ENCODE measurements around the gene EEF1A2.

The EEF1A2 gene

DNA sequence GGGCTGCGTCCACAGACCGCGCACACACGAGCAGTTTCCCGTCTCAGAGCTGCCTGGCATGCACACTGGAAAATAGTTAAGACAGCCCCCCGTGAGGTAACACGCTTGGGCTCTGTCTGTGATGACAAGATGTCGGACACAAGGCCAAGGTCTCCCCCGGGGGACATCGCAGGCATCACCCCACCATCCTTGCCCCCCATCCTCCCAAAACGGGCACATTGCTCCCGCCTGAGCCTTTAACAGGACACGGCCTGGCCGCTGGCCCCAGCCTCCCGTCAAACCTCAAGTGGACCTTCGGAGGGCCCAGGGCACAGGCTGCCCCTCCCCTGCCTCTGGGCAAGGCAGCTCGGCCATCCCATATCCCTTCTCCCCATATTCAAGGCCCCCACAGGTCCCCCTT, 32.0 kb downstream of the EEF1A2 start:
- no peak for DNase-seq

DNA sequence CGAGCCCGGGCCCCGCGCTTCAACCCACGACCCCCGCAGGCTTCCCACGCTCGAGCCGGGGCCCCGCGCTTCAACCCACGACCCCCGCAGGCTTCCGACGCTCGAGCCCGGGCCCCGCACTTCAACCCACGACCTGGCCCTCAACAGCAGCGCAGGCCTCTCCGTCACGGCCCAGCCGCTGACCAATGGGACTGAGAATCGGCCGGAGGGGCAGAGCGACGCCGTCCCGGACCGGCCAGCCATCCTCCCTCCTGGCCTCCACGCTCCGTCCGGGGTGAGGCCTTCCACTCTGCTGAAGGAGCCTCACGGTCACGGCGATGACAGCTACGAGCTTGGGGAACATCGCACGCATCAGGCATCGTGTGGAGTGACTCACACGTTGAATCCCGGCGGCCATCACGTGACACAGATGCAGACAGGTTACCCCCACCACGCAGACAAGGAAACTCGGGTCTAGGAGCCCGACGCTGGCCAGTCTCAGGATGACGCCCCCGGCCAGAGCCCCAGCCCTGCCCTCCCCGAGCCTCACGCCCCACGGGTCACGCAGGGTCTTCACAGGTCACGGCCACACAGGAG, 32.5 kb downstream of the EEF1A2 start:
- no peak for DNase-seq

DNA sequence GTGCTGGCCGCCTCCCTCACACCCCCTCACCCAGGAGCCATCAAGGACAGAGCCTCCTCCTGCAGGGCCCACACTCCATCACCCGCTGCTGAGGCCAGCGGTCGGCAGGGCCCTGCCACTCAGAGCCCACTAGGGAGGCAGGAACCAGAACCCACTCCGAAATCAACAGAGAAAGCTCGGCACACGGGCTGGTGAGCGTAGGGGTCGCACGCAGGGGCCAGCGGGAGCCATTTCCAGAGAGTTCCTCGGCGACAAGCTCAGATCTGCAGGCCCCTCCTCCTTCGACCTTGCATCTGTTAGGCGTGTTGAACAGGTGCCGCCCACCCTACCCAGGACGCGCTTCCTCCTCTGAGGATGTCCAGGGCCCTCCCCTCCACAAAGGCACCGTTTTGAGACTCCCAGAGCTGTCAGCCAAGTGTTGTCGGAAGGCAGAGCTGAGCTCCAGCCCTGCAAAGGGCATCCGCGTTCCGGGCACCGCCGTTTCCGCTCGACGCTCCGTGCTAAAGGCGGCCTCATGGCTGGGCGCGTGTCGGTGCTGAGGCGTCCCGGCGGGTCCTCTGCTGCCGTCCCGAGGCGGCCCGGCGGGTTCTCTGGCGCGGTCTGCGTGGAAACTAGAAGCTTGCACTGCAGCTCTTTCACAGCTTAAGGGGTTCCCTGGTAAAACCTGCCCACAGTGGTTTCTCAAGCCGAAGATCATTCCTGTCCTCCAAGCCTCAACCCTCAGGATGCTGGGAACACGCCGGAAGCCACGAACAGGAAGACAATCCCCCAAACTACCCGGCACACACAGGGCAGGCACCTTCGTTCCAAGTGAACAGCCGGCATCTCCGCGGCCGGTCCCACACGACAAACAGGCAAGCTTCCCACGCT, 33.3 kb downstream of the EEF1A2 start:
- no peak for DNase-seq

DNA sequence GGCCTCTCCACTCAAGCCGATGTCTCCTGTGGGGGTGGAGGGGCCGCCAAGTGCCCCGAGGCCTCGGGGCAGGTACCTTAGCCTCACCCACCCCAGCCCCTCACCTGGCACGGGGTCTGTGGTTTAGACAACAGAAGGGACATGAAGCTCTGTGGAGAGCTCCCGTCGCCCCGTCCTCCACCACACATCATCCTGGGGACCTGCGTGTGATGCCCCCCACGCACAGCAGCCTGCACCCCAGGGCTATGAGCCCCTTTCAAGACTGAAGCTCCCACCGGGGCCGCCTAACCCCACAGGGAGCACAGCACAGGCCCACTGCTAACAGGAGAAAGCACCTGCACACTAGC, 34.6 kb downstream of the EEF1A2 start:
- DNase-seq: no peak

DNA sequence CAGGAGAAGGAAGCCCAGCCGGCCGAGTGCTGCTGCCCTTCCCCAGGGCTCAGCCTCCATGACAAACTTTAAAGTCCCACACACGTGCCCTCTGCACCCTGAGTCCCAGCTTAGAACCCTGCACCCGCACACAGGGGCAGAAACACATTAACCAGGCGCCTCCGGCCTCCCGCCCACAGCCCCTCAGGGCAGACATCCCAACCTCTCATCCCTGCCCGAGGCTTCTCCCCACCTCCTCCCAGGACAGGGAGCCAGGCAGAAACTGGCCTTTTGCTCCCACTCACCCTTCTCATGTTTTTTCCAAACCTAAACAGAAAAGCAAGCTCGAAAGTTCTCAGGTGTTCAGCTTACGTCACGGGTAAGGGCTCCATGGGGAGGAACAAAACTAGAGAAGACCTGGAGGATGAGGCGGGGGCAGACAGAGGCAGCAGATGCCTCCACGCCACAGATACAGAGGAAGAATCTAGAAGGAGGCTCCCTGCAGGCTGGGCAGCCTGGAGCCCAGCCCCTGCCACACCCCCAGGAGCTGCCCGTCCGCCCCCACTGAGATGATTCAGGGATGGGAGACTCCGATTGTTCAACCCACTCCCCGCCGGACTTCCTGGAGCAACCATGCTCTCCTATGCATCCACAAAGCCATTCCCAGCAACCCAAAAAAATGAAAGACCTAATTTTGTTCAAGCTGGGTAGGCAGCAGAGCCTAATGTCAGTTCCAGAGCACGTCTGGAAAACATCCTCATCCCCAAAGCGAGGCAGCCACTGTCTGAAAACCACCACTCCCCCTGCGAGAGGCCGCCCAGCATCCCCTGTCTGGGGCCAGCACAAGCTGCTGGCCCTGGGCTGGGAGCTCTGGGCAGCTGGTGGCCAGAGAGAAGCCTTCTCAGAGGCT, 35.2 kb downstream of the EEF1A2 start:
- no peak for DNase-seq

DNA sequence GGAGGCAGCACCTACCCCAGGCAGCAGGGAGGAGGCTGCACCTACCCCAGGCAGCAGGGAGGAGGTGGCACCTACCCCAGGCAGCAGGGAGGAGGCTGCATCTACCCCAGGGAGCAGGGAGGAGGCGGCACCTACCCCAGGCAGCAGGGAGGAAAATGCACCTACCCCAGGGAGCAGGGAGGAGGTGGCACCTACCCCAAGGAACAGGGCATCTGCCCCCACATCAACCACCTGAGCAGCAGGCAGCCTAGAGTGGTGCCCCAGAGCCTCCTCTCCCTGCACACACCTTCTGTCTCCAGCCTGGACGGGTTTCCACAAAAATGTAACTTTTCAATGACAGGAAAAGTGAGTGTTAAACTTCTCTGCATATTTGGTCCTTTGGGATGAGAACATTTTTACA, 36.6 kb downstream of the EEF1A2 start:
- no peak for DNase-seq

DNA sequence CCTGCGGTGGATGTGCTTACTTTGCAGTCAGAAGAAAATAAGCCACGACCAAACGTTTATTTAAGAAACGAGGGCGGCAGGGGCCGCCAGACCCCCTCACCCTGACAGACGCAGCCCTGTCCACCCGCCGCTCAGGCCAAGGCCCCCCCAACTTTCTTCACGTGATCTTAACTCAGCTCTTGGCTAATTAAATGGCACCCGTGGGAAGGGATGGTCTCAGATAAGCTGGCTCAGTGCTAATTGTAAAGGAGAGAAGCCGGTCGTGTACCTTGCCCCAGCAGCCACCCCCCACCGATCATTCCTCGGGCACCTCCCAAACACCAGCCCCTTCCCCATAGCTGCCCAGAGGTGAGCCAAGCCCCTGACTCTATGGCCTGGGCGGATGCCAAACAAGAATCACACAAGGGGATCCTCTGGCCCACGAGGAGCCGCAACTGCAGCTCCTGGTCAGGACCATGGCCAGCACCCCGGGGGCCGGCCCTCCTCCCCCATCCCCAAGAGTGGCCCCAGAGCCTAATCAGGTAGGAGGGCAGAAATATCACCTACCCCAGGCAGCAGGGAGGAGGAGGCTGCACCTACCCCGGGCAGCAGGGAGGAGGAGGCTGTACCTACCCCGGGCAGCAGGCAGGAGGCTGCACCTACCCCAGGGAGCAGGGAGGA, 37.6 kb downstream of the EEF1A2 start:
- no peak for DNase-seq

DNA sequence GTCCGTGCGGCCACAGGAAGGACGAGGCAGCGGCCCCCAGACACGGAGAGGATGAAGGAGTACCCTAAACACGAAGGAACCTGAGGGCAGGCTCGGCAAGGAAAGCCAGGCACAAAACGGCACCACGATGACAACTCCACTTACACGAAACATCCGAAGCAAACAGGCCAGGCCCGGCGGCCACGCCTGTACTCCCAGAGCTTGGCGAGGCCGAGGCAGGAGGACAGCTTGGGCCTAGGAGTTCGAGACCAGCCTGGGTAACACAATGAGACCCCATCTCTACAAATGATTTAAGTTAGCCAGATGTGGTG, 39.9 kb downstream of the EEF1A2 start:
- no peak for DNase-seq

DNA sequence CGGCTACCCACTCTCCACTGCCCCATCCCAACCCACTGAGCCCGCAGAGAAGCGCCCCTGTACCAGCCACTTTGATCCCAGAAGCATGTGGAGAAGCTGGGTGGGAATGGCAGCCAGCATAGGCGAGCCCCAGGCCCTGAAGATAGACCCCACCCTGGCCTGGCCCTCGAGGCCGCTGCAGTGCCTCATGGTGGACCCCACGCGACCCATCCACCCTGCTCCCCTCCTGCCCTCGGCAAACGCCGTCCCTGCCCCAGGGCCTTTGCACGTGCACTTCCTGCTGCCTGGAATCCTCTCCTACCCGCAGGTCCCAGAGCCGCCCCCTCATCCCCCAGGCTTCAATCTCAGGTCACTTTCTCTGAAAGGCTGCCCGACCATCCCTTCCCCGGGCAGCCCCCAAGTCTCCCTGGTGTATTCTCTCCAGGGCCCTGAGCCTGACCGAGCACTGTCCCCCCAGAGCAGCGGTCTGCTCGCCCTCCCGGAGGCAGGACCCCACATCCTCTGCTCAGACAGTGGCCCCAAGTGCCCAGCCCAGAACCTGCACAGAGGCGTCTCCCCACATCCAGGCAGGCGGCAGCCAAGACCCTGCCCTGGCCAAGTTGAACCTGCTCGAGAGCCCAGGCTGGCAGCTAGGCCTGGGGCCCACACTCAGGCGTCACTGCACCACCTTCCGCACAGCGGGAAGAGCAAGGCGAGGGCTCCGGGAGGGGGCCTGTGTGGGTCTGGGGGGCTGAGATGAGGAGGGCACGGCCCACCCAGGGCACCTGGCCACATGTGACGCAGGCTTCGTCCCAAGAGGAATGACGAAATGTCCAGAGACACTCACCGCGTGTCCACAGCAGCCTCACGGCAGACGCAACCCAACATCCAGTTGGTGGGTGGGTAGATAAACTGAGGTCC, 40.5 kb downstream of the EEF1A2 start:
- DNase-seq: no peak

DNA sequence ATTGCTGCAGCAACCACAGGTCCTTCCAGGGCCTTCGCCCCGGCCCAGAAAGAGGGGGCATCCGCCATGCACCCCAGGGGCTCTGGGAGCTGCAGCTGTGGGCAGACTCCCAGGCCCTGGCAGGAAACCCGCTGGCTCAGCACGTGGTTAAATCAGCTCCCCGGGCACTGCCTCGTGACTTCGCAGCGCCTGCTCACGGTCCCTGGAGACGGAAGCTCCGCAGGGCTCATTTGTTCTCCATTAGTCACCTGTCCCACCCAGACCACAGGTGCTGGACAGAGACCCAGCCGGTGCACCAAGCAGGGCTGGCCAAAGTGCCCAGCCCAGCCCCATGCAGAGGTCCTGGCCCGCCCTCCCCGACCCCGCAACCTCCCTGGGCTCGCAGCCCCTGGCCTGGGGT, 41.1 kb downstream of the EEF1A2 start:
- no peak for DNase-seq

DNA sequence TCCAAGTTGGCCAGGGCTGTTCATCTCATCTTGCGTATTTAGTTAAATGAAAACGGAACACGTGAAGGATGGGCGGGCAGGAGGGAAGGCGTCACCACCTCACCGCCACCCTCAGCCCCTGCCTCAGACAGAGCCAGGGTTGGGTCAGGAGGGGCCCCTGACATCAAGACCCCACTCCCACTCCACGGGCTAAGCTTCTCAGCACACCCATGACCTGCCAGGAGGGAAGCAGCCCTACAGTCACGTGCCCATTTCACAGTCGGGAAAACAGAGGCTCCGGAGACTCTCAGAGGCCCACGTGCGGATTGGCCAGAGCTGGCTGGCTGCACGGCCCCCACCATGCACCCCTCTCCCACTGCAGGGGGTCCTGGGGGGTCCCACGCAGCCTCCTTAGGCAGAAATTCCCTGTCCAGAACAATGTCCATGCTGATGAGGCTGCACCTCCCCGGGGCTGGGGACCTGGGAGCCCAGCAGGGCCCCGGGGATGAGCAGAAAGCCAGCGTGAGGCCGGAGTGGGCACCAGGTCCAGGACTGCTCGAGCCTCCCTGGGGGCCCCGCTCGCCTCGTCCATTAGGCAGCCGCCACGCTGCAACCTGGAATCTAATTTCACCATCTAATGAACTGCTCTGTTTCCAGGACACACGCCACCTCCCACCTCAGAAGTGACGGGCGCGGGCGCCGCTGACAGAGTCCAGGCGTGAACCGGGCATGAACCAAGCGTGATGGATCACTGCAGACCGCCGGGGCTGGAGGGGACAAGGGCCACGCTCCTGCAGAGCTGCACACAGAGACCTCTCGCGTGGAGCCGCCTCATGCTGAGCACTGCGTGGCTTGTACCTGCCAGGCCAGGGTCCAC, 42.2 kb downstream of the EEF1A2 start:
- no peak for DNase-seq

DNA sequence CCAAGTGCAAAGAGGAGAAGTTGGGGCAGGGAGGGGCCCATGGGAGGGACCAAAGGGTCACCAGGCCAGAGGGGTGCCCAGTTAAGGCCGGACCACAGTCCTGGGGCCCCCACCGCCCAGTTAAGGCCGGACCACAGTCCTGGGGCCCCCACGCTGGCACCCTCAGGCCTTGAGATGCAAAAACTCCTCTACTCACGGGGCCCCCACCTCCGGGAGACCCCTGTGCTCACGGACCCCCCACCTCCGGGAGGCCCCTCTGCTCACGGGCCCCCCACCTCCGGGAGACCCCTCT, 43.4 kb downstream of the EEF1A2 start:
- DNase-seq: no peak

DNA sequence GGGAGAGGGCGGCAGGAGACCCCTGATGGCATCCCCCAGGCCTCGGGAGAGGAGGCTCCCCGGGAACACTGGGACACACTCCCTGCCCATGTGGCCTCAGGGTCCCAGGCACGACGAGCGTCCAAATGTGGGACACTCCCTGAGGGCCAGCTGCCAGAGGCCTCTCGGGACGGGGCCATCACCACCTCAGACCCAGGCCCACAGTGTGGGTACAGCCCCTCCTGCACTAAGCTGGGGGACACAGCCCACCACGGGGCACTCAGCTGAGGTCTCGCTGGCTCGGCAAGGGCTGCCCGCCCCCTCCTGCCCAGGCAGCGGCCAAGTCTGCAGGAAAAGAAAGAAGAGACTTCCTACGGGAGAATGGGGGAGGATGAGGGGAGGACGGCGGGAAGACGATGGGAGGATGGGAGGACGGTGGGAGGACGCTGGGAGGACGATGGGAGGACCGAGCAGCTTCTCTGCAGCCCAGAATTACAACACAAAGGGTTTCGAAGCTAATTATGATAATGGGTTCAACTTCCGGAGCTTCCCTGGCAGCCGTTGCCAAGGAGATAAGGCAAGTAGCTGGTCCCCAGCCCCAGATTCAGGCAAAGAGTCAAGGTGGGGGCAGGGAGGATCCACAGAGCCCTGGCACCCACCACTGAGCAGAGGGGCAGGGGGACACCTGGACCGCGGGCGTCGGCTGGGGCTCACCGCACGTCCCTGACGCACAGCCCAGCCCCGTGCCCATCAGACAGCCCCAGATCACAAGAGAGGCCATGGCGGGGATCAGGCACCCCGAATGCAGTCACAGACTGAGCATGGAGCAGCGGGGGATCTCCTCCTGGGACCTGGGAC, 43.9 kb downstream of the EEF1A2 start:
- DNase-seq: no peak

DNA sequence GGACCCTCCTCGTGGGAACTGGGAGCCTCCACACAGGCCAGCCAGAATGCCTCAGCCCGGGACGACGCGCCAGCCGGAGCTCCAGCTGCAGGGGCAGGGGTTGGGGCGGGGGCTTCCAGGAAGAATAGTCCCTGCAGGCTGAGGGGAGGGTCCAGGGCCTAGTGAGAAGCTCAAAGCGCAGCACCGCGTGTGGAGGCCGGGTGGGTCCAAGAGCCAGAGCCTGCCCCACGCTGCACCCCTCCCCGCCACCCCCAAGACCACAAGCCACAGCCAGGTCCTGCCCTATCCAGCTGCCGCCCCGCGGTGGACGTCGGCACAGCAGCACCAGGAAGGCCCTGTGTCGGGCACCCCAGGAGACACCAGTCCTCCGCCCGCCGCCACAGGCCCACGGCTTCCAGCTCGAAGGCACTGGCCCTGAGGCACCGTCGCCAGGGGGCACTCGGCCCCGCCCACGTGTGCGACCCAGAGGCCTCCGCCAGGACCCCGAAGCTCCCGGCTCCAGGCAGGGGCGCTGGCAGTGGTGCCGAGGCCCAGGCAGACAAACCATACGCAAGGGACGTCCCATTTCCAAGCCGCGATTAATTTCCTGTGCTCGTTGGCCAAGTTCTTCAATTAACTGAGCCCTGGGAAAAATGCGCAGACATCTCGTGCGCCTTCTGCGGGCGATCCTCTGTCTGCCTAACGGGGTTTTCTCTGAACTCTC, 45.9 kb downstream of the EEF1A2 start:
- no peak for DNase-seq

DNA sequence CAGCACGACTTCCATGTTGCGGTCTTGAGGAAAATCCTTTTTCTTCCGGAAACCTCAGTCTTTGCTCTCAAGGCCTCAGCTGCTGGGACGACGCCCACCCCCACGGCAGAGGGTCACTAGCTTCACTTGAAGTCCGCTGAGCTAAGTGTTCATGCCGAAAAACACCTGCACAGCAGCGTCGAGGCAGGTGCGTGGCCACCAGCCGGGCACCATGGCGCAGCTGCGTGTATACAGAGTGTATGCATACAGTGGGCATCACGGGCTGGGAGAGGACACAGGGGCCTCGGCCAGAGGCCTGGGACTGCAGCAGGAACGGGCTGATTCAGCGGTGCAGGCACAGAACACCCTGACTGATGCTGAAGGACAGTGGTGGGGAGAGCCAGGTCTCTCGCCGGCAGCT, 46.5 kb downstream of the EEF1A2 start:
- no peak for DNase-seq

DNA sequence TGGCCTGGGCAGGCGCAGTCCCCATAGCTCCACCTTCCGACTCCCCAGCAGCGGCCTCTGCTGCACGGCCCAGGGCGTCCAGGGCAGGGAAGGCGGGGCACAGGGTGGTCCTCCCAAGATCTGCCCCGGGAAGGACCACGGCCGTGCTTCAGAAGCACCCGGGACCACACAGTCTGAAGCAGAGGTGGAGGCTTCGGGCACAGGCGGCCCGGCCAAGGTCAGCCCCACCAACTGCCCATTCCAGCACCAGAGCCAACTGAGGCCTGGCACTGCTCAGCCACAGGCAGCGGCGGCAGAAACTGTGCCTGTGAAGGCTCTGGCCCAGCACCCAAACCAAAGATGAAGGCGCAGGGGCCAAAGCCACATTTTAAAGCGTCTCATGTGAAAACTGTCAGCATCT, 47.1 kb downstream of the EEF1A2 start:
- DNase-seq: no peak

DNA sequence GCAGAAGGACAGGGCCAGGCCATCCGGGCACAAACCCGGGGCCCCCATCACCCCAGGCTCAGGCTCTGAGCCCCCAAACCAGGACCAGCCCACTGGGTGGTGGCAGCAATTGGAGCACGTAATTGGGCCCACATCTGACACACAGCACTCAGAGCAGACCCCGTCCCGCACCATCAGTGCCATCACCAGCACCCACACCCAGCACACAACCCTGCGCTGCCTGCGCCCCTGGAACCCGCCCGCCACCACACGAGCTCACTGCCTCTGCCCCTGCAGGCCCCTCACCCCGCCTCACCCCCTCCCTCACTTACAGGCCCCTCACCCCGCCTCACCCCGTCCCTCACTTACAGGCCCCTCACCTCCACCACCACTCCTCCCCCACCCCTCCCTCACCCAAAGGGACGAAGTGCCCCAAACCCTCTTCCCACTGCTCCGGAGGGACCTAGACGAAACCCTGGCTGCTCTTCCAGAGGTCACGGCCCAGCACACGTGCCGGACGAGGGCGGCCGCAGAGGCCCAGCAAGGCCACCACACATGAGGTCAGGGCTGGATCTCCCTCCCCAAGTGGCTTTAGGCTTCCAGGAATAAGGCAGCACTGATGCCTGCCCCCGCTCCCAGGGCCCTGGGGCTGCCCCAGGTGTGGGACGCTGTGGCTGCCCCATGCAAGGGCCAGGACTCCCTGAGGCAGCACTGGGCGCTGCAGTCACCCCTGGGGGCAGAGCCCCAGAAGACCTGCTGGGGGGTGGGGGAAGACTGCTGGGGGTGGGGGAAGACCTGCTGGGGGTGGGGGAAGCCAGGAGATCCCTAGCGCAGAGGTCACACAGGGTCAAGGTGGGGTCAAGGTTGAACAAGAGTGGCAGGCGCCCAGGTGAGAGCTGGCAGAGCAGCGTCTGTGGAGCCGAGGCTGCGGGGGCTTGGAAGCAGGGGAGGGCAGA, 48.8 kb downstream of the EEF1A2 start:
- DNase-seq: no peak

DNA sequence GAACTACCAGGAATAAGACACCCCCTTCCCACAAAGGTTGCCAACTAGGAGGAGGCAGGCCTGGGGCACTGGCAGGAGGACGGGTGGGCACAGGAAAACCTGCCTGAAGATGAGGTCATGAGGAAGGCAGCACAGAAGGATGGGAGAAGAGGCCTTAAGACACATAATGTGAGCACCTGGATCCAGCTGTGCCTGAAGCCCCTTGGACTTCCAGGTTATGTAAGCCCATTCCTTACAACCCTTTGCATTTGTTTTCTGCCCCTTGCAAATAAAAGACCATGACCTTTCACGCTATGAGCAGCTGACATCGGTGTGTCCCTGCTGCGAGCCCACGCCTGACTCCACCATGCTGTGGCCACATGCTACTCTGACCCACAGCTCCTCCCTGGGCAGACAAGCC, 49.9 kb downstream of the EEF1A2 start:
- no peak for DNase-seq

DNA sequence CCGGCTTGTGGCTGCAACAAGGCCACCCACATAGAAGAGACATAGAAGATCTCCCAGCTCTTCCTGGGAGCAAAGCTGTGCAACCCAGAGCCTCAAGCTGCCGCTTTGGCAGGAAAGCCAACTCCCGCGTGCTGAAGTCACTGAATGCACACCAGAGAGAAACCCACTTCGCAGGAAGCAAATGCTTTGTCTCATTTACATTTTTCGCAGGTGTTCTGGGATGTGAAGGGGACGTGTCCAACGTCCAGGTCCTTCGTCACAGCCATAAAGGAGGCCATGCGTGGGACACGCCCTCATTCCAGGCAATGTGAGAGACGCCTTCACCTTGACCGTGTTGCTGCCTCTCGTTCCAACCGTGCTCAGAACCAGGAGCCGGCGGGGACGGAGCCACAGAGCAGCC, 50.9 kb downstream of the EEF1A2 start:
- DNase-seq: no peak
